GM19239 (cell line): ENCODE measurements around the gene NDRG2.
"Not testable (repeated sequence)": the region's sequence is repeated elsewhere in the genome, so short reads cannot be mapped to it uniquely, and the experiment has no call there.

Source experiments
- DNase-seq: peaks from one replicate; pipeline ENCODE4 v3.0.0; 2011; ENCODE audit warnings: low spot score; ENCODE audit not compliant: insufficient read length
- FAIRE-seq: peaks from 2 replicates; lab custom pipeline; 2011; peaks lifted over from hg19 to GRCh38; lab: Jason Lieb, UNC

The NDRG2 gene

GRCh38 chr14:21056520-21057163 is 31.8 kb upstream of the NDRG2 start:
- no peak for FAIRE-seq
- DNase-seq = no peak

GRCh38 chr14:21055432-21056117 is 30.7 kb upstream of the NDRG2 start:
- FAIRE-seq (no peak), DNase-seq (no peak)

- no peak for FAIRE-seq
- DNase-seq = no peak
These were observed 29.9 kb upstream of the NDRG2 start for GRCh38 chr14:21054768-21055145.

- FAIRE-seq (no peak), DNase-seq (no peak)
These were observed 29.4 kb upstream of the NDRG2 start for GRCh38 chr14:21054123-21054767.

- FAIRE-seq = no peak
- DNase-seq = no peak
These were observed 28.6 kb upstream of the NDRG2 start for GRCh38 chr14:21053184-21054122.

GRCh38 chr14:21050597-21050996 is 25.7 kb upstream of the NDRG2 start:
- FAIRE-seq = no peak
- DNase-seq = no peak

- no peak for DNase-seq
- no peak for FAIRE-seq
These were observed 24.4 kb upstream of the NDRG2 start for GRCh38 chr14:21049271-21049673.

- no peak for DNase-seq
- no peak for FAIRE-seq
These were observed 23.8 kb upstream of the NDRG2 start for GRCh38 chr14:21048638-21049037.

DNA sequence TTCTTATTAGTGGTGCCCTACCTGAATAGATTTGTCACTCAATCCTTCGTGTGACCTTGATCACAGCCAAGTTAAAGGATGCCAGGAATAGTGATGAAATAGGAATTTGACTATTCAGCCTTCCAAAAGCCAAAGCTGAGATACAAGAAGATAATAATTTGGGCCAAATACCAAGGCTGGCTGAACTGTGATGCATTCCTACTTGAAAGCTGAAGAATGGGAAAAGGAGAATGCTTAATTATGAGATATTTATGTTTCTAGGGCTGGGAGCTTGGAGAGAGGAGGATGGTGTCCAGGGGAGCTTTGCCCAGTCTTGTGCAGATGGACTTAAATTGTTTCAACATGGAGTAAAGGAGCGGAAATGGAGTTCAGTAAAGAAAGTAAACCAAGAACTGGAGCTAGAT is 22.5 kb upstream of the NDRG2 start:
- FAIRE-seq (no peak), DNase-seq (no peak)

GRCh38 chr14:21043974-21044618 is 19.2 kb upstream of the NDRG2 start:
- DNase-seq = no peak
- FAIRE-seq = no peak

- DNase-seq = no peak
- FAIRE-seq = no peak
These were observed 18.6 kb upstream of the NDRG2 start for GRCh38 chr14:21043387-21043973.

DNA sequence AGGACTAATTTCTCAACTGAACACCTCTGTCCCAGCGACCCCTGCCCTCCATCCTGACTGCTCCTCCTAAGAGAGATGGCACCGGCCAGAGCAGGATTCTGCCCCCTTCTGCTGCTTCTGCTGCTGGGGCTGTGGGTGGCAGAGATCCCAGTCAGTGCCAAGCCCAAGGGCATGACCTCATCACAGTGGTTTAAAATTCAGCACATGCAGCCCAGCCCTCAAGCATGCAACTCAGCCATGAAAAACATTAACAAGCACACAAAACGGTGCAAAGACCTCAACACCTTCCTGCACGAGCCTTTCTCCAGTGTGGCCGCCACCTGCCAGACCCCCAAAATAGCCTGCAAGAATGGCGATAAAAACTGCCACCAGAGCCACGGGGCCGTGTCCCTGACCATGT is 18.1 kb upstream of the NDRG2 start:
- DNase-seq (no peak), FAIRE-seq (no peak)

- DNase-seq (no peak), FAIRE-seq (no peak)
These were observed 17.0 kb upstream of the NDRG2 start, which contains the start of gene RNASE7 for GRCh38 chr14:21041676-21042433. TSS of gene RNASE7 (plus strand) at chr14:21042362. CDS start at chr14:21042993, 631 bp downstream.

GRCh38 chr14:21040941-21041340 is 16.1 kb upstream of the NDRG2 start:
- DNase-seq, FAIRE-seq: not testable (repeated sequence)

DNA sequence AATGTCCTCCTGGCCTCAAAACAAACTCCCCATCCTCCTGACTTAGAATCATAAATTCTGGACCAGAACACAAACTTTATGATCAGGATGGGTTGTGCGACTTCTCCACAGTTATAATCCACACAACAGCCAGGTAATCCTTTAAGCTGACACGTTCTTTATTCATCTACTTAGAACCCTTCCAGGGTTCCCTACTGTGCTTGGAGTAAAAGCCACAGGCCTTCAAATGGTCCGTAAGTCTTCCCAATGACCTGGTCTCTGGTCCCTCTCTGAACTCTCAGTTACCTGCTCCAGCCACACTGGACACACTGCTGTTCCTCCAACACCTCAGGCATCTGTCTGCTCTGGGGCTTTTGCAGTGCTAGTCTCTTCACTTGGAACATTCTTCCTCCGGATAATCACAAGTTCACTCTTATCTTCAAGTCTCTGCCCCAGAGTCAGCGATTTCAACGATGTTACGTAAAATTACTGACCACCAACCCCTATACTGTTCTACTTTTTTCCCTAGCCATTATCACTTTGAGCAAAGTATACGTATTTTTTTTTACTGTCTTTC is 15.6 kb upstream of the NDRG2 start:
- DNase-seq = no peak
- FAIRE-seq = no peak

DNA sequence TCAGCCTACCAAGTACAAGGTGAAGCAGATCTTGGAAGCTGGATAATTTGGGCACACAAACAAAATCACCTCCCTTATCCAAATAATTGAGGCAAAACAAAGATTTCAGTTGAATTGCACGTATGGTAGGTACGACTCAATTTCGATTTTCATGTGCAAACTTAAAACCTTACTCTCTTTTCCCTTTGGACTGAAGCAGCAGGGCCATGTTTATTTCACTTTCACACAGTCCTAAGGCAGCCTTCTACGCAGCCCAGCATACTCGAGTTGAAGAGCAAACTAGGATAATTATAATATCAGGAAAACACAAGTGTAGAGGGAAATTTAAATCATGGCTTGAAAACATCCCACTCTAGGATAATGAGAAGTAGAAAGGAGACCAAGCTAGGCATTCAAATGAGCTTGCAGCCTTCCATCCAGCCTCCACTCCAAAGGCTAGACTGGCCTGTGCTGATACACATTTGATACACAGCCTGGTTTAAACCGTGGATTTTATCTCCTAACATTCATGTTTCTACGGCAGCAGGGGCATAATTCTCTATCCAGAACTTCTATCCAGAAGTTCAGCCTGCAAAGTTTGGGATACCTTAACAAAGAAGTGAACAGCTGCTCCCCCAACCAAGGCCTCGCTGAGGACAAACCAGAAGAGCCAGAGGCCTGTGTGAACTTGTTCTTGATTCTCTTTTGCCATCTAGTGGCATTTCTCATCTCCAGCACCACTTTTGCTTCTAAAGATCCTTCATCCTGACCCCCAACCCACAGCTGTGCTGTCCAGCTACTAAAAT is 14.9 kb upstream of the NDRG2 start:
- DNase-seq (no peak), FAIRE-seq (no peak)

- FAIRE-seq = no peak
- no peak for DNase-seq
These were observed 13.9 kb upstream of the NDRG2 start for GRCh38 chr14:21038441-21039422.
